WTC11 (cell line): Measurements from ENCODE around the gene TRIM3.

Experiments
- ATF1 ChIP-seq: sonication (generic); formaldehyde crosslinking; IDR thresholded peaks from 2 replicates; pipeline ENCODE4 v1.8.1; 2023; ENCODE audit warnings: mild to moderate bottlenecking, moderate library complexity, missing genetic modification reagents
- ATF2 ChIP-seq: sonication (generic); formaldehyde crosslinking; IDR thresholded peaks from 2 replicates; pipeline ENCODE4 v1.8.1; 2022; ENCODE audit warnings: low read depth, missing genetic modification reagents, borderline replicate concordance
- CREB1 ChIP-seq: sonication (generic); formaldehyde crosslinking; IDR thresholded peaks from 2 replicates; pipeline ENCODE4 v1.8.0; 2023; ENCODE audit warnings: mild to moderate bottlenecking, missing genetic modification reagents
- CTCF ChIP-seq: fragments of 200-600 bp; IDR thresholded peaks from 2 replicates; pipeline ENCODE4 v1.8.0; 2022; ENCODE audit warnings: antibody characterized with exemption
- ERG ChIP-seq: fragments of 250-450 bp; sonication (Bioruptor Pico); IDR thresholded peaks from 2 replicates; pipeline ENCODE4 v1.8.0; 2021; ENCODE audit warnings: mild to moderate bottlenecking
- ESRRA ChIP-seq: sonication (generic); formaldehyde crosslinking; IDR thresholded peaks from 2 replicates; pipeline ENCODE4 v1.8.1; 2022; ENCODE audit warnings: mild to moderate bottlenecking, missing genetic modification reagents, borderline replicate concordance
- MYBL2 ChIP-seq: sonication (generic); formaldehyde crosslinking; IDR thresholded peaks from 2 replicates; pipeline ENCODE4 v1.8.1; 2023; ENCODE audit warnings: mild to moderate bottlenecking, moderate library complexity, missing genetic modification reagents
- PREB ChIP-seq: sonication (generic); formaldehyde crosslinking; IDR thresholded peaks from 2 replicates; pipeline ENCODE4 v1.8.1; 2022; ENCODE audit warnings: mild to moderate bottlenecking, missing genetic modification reagents, moderate library complexity, borderline replicate concordance
- ZNF121 ChIP-seq: sonication (generic); formaldehyde crosslinking; IDR thresholded peaks from 2 replicates; pipeline ENCODE4 v1.8.0; 2023; ENCODE audit warnings: missing genetic modification reagents
- TF ChIP-seq, protein P1 (sequence below): sonication (generic); formaldehyde crosslinking; IDR thresholded peaks from 2 replicates; pipeline ENCODE4 v1.8.0; 2022; ENCODE audit warnings: mild to moderate bottlenecking, missing genetic modification reagents
- TF ChIP-seq, protein P2 (sequence below): sonication (generic); formaldehyde crosslinking; IDR thresholded peaks from 2 replicates; pipeline ENCODE4 v1.8.1; 2023; ENCODE audit warnings: mild to moderate bottlenecking, missing genetic modification reagents

DNA sequence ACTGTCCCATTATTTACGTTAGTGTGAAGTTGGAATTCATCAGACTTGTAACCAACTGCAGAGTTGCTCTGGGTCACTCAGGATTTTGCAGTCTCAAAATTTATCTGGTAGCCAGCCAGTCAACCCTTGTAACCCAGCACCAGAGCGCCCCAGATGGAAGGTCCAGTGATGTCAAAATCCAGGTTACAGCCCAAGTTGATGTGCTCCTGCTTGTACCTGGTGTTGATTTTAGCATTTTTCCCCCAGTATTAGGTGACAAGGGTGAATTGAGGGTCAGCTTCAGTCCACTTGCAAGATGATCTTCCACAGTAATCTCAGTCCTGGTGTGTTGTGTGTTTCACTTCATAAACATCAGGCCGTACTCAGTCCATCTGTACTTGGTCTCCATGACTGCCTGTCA, 15.1 kb upstream of the TRIM3 start:
- TF ChIP-seq ESRRA (CRISPR knock-in tag) (no peak), CREB1 (CRISPR knock-in tag) (no peak), ERG (CRISPR knock-in tag) (no peak), CTCF (no peak), PREB (CRISPR knock-in tag) (no peak), ATF2 (CRISPR knock-in tag) (no peak), ATF1 (CRISPR knock-in tag) (no peak), MYBL2 (CRISPR knock-in tag) (no peak), ZNF121 (CRISPR knock-in tag) (no peak)
- TF ChIP-seq, protein P1, sequence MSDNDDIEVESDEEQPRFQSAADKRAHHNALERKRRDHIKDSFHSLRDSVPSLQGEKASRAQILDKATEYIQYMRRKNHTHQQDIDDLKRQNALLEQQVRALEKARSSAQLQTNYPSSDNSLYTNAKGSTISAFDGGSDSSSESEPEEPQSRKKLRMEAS (CRISPR knock-in tag): no peak
- TF ChIP-seq, protein P2, sequence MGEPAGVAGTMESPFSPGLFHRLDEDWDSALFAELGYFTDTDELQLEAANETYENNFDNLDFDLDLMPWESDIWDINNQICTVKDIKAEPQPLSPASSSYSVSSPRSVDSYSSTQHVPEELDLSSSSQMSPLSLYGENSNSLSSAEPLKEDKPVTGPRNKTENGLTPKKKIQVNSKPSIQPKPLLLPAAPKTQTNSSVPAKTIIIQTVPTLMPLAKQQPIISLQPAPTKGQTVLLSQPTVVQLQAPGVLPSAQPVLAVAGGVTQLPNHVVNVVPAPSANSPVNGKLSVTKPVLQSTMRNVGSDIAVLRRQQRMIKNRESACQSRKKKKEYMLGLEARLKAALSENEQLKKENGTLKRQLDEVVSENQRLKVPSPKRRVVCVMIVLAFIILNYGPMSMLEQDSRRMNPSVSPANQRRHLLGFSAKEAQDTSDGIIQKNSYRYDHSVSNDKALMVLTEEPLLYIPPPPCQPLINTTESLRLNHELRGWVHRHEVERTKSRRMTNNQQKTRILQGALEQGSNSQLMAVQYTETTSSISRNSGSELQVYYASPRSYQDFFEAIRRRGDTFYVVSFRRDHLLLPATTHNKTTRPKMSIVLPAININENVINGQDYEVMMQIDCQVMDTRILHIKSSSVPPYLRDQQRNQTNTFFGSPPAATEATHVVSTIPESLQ (CRISPR knock-in tag): no peak
